GM23338 (cell line): ENCODE measurements around the gene DCUN1D2.

Experiments
- CREB1 ChIP-seq: fragments of 250-450 bp; sonication (Bioruptor Pico); IDR thresholded peaks from 2 replicates; pipeline ENCODE4 v1.5.0; 2020; ENCODE audit warnings: low read depth, mild to moderate bottlenecking, moderate library complexity
- EZH2 ChIP-seq: fragments of 200-600 bp; sonication (generic); IDR thresholded peaks from one replicate; pipeline ENCODE4 v1.8.0; 2017; ENCODE audit warnings: antibody characterized with exemption, mild to moderate bottlenecking, low read depth; ENCODE audit not compliant: unreplicated experiment
- EZH2phosphoT487 ChIP-seq: fragments of 200-600 bp; sonication (generic); IDR thresholded peaks from one replicate; pipeline ENCODE4 v1.8.1; 2018; ENCODE audit warnings: antibody characterized with exemption; ENCODE audit not compliant: unreplicated experiment
- JUNB ChIP-seq: IDR thresholded peaks from one replicate; pipeline ENCODE4 v1.6.1; 2016; ENCODE audit warnings: antibody characterized with exemption; ENCODE audit not compliant: unreplicated experiment
- POLR2AphosphoS5 ChIP-seq: IDR thresholded peaks from 2 replicates; pipeline ENCODE4 v1.6.1; 2016; ENCODE audit warnings: antibody characterized with exemption, low read depth
- STAT1 ChIP-seq: IDR thresholded peaks from one replicate; pipeline ENCODE4 v1.6.1; 2016; ENCODE audit warnings: antibody characterized with exemption; ENCODE audit not compliant: unreplicated experiment
- ZNF114 ChIP-seq: fragments of 250-450 bp; sonication (Bioruptor Pico); IDR thresholded peaks from 2 replicates; pipeline ENCODE4 v1.5.0; 2020; ENCODE audit warnings: mild to moderate bottlenecking, moderate library complexity
- TF ChIP-seq, protein P1 (sequence below), 2 experiments: fragments of 200-600 bp in 1 of 2; sonication (generic) in 1 of 2; conservative IDR thresholded peaks; 2 replicates each; pipeline versions ENCODE4 v1.5.1 to v1.6.1; 2016 to 2017; ENCODE audit warnings: antibody characterized with exemption in 2 of 2, low read depth in 2 of 2, mild to moderate bottlenecking in 2 of 2, moderate library complexity in 1 of 2
- TF ChIP-seq, protein P2 (sequence below): IDR thresholded peaks from one replicate; pipeline ENCODE4 v1.6.1; 2018; ENCODE audit warnings: antibody characterized with exemption; ENCODE audit not compliant: unreplicated experiment
- TF ChIP-seq, protein P3 (sequence below): IDR thresholded peaks from 2 replicates; pipeline ENCODE4 v1.6.1; 2016; ENCODE audit warnings: antibody characterized with exemption

DNA sequence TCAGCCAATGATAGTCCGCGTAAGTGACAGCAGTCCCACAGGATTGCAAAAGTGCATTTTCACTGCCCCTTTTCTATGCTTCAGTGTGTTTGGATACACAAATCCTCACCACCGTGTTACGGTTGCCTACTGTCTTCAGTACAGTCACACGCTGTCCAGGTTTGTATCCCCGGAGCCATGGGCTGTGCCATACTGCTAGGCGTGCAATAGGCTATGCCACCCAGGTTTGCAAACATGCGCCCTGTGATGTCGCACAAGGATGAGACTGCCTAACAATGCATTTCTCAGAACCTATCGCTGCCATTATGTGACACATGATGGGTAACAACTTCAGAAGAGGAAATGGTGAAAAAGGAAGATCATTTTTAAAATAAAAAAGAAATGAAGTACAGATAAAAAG is 20.4 kb downstream of the DCUN1D2 start:
- TF ChIP-seq EZH2: no peak
- TF ChIP-seq, protein P1, sequence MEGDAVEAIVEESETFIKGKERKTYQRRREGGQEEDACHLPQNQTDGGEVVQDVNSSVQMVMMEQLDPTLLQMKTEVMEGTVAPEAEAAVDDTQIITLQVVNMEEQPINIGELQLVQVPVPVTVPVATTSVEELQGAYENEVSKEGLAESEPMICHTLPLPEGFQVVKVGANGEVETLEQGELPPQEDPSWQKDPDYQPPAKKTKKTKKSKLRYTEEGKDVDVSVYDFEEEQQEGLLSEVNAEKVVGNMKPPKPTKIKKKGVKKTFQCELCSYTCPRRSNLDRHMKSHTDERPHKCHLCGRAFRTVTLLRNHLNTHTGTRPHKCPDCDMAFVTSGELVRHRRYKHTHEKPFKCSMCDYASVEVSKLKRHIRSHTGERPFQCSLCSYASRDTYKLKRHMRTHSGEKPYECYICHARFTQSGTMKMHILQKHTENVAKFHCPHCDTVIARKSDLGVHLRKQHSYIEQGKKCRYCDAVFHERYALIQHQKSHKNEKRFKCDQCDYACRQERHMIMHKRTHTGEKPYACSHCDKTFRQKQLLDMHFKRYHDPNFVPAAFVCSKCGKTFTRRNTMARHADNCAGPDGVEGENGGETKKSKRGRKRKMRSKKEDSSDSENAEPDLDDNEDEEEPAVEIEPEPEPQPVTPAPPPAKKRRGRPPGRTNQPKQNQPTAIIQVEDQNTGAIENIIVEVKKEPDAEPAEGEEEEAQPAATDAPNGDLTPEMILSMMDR (conservative IDR thresholded peaks at IDR 0.05; ENCODE audit: low read depth in 2 of 2): no peak
- TF ChIP-seq, protein P2, sequence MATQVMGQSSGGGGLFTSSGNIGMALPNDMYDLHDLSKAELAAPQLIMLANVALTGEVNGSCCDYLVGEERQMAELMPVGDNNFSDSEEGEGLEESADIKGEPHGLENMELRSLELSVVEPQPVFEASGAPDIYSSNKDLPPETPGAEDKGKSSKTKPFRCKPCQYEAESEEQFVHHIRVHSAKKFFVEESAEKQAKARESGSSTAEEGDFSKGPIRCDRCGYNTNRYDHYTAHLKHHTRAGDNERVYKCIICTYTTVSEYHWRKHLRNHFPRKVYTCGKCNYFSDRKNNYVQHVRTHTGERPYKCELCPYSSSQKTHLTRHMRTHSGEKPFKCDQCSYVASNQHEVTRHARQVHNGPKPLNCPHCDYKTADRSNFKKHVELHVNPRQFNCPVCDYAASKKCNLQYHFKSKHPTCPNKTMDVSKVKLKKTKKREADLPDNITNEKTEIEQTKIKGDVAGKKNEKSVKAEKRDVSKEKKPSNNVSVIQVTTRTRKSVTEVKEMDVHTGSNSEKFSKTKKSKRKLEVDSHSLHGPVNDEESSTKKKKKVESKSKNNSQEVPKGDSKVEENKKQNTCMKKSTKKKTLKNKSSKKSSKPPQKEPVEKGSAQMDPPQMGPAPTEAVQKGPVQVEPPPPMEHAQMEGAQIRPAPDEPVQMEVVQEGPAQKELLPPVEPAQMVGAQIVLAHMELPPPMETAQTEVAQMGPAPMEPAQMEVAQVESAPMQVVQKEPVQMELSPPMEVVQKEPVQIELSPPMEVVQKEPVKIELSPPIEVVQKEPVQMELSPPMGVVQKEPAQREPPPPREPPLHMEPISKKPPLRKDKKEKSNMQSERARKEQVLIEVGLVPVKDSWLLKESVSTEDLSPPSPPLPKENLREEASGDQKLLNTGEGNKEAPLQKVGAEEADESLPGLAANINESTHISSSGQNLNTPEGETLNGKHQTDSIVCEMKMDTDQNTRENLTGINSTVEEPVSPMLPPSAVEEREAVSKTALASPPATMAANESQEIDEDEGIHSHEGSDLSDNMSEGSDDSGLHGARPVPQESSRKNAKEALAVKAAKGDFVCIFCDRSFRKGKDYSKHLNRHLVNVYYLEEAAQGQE: no peak
- no peak for TF ChIP-seq POLR2AphosphoS5
- TF ChIP-seq EZH2phosphoT487: no peak
- TF ChIP-seq JUNB: no peak
- TF ChIP-seq CREB1: no peak
- TF ChIP-seq, protein P3, sequence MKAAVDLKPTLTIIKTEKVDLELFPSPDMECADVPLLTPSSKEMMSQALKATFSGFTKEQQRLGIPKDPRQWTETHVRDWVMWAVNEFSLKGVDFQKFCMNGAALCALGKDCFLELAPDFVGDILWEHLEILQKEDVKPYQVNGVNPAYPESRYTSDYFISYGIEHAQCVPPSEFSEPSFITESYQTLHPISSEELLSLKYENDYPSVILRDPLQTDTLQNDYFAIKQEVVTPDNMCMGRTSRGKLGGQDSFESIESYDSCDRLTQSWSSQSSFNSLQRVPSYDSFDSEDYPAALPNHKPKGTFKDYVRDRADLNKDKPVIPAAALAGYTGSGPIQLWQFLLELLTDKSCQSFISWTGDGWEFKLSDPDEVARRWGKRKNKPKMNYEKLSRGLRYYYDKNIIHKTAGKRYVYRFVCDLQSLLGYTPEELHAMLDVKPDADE: no peak
- TF ChIP-seq ZNF114 (CRISPR knock-in tag): no peak
- no peak for TF ChIP-seq STAT1
